K562 (cell line): ENCODE measurements around the gene ORMDL1. TPM values are rescaled to one million over a fixed set of nuclear protein-coding genes. Genes with fewer than 3 reads are reported as not detected.

Experiments used
- FOS ChIP-seq: IDR thresholded peaks from 3 replicates; pipeline ENCODE4 v1.6.1; 2011; ENCODE audit not compliant: insufficient read length; ENCODE audit errors: extremely low read depth
- MEF2D ChIP-seq: conservative IDR thresholded peaks from 2 replicates; pipeline ENCODE4 v1.6.1; 2016; ENCODE audit warnings: low read depth, missing genetic modification characterization, missing compliant biosample characterization
- TARDBP ChIP-seq: fragments of 450-650 bp; IDR thresholded peaks from 2 replicates; pipeline ENCODE4 v1.6.1; 2016
- YY1 ChIP-seq, 3 experiments: IDR thresholded peaks; 2 replicates each; pipeline ENCODE4 v1.6.1; 2011; ENCODE audit warnings: low read length in 2 of 3, mild to moderate bottlenecking in 2 of 3, moderate library complexity in 2 of 3, borderline replicate concordance in 1 of 3, control low read depth in 1 of 3, low read depth in 1 of 3; ENCODE audit not compliant: insufficient read depth in 3 of 3, insufficient replicate concordance in 2 of 3, control insufficient read depth in 1 of 3, insufficient read length in 1 of 3; ENCODE audit errors: extremely low read depth in 1 of 3
- ZFX ChIP-seq: sonication (generic); formaldehyde crosslinking; IDR thresholded peaks from 2 replicates; pipeline ENCODE4 v1.8.0; 2022; ENCODE audit warnings: mild to moderate bottlenecking, missing genetic modification reagents, moderate library complexity
- polyA plus RNA-seq, 8 experiments: library from polyadenylated mRNA; depleted of rRNA in 4 of 8; stranded (reverse) in 5 of 8; unstranded in 3 of 8; fragments of >200 nt; fragmentation: Nextera tagmentation in 2 of 8; fragmentation: Illumina TruSeq in 1 of 8; extraction: Ambion mirVana in 2 of 8; extraction: Trizol in 1 of 8; gene quantifications; 2 replicates each; pipeline versions ENCODE4 v1.2.1 to v1.2.3, GENCODE V29; 2011 to 2014; ENCODE audit warnings: inconsistent platforms in 1 of 8, missing spikeins in 1 of 8
- total RNA-seq, 7 experiments: library from RNA; depleted of rRNA in 6 of 7; stranded (reverse); fragments of >200 nt in 6 of 7; fragmentation: Illumina TruSeq in 2 of 7; extraction: Trizol in 2 of 7; gene quantifications; 2 replicates each; pipeline versions ENCODE4 v1.2.1 to v1.2.3, GENCODE V29; 2011 to 2021; ENCODE audit warnings: low replicate concordance in 1 of 7
- TF ChIP-seq, protein P1 (sequence below): fragments of 250-450 bp; sonication (Bioruptor Pico); IDR thresholded peaks from 2 replicates; pipeline ENCODE4 v1.4.0; 2020; ENCODE audit warnings: mild to moderate bottlenecking, moderate library complexity
- TF ChIP-seq, protein P2 (sequence below): sonication (generic); formaldehyde crosslinking; IDR thresholded peaks from 2 replicates; pipeline ENCODE4 v1.4.0; 2020; ENCODE audit warnings: mild to moderate bottlenecking, missing genetic modification reagents
- TF ChIP-seq, protein P3 (sequence below): sonication (generic); formaldehyde crosslinking; IDR thresholded peaks from 2 replicates; pipeline ENCODE4 v1.8.0; 2022; ENCODE audit warnings: mild to moderate bottlenecking, missing genetic modification reagents
- TF ChIP-seq, protein P4 (sequence below): sonication (generic); formaldehyde crosslinking; IDR thresholded peaks from 2 replicates; pipeline ENCODE4 v1.8.0; 2023; ENCODE audit warnings: missing genetic modification reagents, mild to moderate bottlenecking, borderline replicate concordance
- TF ChIP-seq, protein P5 (sequence below): sonication (generic); formaldehyde crosslinking; IDR thresholded peaks from 2 replicates; pipeline ENCODE4 v1.8.1; 2023; ENCODE audit warnings: mild to moderate bottlenecking, missing genetic modification reagents

Gene ORMDL1
- total and polyA plus RNA-seq, 9 of the 15 experiments (the other 6 are each of a cell fraction or from before 2014, with no cell fraction given): 35.1 to 74.2 (median 50.0) TPM

DNA sequence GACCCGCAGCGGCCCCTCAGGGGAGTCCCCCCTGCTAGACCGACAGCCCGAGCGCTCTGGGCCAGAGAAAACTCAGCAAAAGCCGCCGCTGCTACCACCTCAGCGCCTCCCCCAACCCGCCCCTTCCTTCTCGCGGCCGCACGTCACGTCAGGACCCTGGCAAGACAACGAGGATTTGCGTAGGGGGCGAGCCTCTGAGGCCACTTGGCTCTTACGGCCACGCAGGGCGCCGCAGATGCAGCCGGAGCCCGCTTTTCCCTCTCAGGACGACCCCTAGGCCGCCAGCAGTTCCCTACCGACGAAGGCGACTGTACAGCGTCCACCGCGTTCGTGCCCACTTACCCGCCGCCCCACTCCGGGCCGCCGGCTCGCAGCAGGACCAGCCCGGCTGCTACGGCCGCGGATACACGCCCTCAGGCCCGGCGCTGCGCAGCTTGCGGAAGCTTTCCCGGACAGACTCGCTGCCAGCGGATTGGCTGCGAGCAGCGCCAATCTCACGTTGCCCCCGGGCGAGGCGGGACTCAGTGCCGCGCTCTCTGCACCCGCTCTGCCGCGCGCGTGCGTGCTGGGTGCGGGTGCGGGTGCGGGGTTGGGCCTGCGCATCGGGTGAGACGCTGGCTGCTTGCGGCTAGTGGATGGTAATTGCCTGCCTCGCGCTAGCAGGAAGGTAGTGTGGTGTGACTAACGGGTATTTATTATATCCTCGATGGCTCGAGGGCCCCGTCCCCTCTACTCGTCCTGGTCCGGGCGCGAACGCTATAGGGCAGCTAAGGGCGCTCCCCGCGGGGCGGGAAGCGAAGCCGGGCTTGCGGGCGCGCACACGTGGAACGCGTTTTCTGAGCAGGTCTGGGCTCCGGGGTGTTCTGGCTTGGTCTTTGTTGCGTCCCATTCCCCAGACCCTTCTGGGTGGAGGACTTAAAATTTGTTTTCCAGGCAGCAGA, at the start of gene ORMDL1, which contains the start of gene PMS1 (continued):
- TF ChIP-seq TARDBP: 0 out of 2 replicates have a peak, but pooled peaks have one; percentile 30
- TF ChIP-seq MEF2D (tag): no peak
- TF ChIP-seq, protein P1, sequence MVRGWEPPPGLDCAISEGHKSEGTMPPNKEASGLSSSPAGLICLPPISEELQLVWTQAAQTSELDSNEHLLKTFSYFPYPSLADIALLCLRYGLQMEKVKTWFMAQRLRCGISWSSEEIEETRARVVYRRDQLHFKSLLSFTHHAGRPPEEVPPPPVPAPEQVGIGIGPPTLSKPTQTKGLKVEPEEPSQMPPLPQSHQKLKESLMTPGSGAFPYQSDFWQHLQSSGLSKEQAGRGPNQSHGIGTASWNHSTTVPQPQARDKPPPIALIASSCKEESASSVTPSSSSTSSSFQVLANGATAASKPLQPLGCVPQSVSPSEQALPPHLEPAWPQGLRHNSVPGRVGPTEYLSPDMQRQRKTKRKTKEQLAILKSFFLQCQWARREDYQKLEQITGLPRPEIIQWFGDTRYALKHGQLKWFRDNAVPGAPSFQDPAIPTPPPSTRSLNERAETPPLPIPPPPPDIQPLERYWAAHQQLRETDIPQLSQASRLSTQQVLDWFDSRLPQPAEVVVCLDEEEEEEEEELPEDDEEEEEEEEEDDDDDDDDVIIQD: no peak
- TF ChIP-seq, protein P2, sequence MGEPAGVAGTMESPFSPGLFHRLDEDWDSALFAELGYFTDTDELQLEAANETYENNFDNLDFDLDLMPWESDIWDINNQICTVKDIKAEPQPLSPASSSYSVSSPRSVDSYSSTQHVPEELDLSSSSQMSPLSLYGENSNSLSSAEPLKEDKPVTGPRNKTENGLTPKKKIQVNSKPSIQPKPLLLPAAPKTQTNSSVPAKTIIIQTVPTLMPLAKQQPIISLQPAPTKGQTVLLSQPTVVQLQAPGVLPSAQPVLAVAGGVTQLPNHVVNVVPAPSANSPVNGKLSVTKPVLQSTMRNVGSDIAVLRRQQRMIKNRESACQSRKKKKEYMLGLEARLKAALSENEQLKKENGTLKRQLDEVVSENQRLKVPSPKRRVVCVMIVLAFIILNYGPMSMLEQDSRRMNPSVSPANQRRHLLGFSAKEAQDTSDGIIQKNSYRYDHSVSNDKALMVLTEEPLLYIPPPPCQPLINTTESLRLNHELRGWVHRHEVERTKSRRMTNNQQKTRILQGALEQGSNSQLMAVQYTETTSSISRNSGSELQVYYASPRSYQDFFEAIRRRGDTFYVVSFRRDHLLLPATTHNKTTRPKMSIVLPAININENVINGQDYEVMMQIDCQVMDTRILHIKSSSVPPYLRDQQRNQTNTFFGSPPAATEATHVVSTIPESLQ (CRISPR knock-in tag): no peak
- TF ChIP-seq, protein P3, sequence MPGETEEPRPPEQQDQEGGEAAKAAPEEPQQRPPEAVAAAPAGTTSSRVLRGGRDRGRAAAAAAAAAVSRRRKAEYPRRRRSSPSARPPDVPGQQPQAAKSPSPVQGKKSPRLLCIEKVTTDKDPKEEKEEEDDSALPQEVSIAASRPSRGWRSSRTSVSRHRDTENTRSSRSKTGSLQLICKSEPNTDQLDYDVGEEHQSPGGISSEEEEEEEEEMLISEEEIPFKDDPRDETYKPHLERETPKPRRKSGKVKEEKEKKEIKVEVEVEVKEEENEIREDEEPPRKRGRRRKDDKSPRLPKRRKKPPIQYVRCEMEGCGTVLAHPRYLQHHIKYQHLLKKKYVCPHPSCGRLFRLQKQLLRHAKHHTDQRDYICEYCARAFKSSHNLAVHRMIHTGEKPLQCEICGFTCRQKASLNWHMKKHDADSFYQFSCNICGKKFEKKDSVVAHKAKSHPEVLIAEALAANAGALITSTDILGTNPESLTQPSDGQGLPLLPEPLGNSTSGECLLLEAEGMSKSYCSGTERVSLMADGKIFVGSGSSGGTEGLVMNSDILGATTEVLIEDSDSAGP (CRISPR knock-in tag): no peak
- TF ChIP-seq, protein P4, sequence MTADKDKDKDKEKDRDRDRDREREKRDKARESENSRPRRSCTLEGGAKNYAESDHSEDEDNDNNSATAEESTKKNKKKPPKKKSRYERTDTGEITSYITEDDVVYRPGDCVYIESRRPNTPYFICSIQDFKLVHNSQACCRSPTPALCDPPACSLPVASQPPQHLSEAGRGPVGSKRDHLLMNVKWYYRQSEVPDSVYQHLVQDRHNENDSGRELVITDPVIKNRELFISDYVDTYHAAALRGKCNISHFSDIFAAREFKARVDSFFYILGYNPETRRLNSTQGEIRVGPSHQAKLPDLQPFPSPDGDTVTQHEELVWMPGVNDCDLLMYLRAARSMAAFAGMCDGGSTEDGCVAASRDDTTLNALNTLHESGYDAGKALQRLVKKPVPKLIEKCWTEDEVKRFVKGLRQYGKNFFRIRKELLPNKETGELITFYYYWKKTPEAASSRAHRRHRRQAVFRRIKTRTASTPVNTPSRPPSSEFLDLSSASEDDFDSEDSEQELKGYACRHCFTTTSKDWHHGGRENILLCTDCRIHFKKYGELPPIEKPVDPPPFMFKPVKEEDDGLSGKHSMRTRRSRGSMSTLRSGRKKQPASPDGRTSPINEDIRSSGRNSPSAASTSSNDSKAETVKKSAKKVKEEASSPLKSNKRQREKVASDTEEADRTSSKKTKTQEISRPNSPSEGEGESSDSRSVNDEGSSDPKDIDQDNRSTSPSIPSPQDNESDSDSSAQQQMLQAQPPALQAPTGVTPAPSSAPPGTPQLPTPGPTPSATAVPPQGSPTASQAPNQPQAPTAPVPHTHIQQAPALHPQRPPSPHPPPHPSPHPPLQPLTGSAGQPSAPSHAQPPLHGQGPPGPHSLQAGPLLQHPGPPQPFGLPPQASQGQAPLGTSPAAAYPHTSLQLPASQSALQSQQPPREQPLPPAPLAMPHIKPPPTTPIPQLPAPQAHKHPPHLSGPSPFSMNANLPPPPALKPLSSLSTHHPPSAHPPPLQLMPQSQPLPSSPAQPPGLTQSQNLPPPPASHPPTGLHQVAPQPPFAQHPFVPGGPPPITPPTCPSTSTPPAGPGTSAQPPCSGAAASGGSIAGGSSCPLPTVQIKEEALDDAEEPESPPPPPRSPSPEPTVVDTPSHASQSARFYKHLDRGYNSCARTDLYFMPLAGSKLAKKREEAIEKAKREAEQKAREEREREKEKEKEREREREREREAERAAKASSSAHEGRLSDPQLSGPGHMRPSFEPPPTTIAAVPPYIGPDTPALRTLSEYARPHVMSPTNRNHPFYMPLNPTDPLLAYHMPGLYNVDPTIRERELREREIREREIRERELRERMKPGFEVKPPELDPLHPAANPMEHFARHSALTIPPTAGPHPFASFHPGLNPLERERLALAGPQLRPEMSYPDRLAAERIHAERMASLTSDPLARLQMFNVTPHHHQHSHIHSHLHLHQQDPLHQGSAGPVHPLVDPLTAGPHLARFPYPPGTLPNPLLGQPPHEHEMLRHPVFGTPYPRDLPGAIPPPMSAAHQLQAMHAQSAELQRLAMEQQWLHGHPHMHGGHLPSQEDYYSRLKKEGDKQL (CRISPR knock-in tag): no peak
- peak in 2 of 3 experiments; percentile 7 to 27 for TF ChIP-seq YY1 (IDR thresholded peaks at IDR 0.05; ENCODE audit: borderline replicate concordance in 1 of 3, control insufficient read depth in 1 of 3, extremely low read depth in 1 of 3, insufficient read depth in 3 of 3, insufficient read length in 1 of 3, insufficient replicate concordance in 2 of 3, low read depth in 1 of 3, low read length in 2 of 3)
- TF ChIP-seq, protein P5, sequence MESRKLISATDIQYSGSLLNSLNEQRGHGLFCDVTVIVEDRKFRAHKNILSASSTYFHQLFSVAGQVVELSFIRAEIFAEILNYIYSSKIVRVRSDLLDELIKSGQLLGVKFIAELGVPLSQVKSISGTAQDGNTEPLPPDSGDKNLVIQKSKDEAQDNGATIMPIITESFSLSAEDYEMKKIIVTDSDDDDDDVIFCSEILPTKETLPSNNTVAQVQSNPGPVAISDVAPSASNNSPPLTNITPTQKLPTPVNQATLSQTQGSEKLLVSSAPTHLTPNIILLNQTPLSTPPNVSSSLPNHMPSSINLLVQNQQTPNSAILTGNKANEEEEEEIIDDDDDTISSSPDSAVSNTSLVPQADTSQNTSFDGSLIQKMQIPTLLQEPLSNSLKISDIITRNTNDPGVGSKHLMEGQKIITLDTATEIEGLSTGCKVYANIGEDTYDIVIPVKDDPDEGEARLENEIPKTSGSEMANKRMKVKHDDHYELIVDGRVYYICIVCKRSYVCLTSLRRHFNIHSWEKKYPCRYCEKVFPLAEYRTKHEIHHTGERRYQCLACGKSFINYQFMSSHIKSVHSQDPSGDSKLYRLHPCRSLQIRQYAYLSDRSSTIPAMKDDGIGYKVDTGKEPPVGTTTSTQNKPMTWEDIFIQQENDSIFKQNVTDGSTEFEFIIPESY (CRISPR knock-in tag): 0 out of 2 replicates have a peak, but pooled peaks have one; percentile 26
- peak; percentile 96 for TF ChIP-seq ZFX (CRISPR knock-in tag)
- TF ChIP-seq FOS: peak; percentile 65
